HG02798 (cell line): ENCODE data around the gene PLA2G4C.
"Not testable (repeated sequence)": the region's sequence is repeated elsewhere in the genome, so short reads cannot be mapped to it uniquely, and the experiment has no call there.

Experiments
- ATAC-seq: cut with Tn5 transposase; IDR thresholded peaks from one replicate; pipeline ENCODE4 v1.9.1; 2021; ENCODE audit warnings: mild to moderate bottlenecking; ENCODE audit not compliant: unreplicated experiment, poor library complexity

PLA2G4C gene

GRCh38 chr19:48113190-48113917, 2.7 kb upstream of the PLA2G4C start:
- no peak for ATAC-seq

DNA sequence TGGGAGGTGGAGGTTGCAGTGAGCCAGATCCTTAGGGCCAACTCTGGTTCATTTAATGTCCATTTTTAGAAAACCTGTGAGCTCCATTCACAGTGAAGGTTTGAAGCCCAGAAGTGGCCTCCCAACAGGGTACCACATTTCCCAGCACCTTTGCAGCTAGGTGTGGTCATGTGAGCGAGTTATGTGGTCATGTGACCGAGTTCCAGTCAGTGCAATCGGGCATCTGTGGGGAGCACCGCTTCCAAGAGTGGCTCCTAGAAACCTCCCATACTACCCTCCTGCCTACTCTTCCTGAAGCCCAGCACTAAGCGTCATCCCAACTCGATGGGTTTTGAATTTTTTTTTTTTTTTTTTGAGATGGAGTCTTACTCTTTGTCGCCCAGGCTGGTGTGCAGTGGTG, 663 bp upstream of the PLA2G4C start:
- ATAC-seq = no peak

DNA sequence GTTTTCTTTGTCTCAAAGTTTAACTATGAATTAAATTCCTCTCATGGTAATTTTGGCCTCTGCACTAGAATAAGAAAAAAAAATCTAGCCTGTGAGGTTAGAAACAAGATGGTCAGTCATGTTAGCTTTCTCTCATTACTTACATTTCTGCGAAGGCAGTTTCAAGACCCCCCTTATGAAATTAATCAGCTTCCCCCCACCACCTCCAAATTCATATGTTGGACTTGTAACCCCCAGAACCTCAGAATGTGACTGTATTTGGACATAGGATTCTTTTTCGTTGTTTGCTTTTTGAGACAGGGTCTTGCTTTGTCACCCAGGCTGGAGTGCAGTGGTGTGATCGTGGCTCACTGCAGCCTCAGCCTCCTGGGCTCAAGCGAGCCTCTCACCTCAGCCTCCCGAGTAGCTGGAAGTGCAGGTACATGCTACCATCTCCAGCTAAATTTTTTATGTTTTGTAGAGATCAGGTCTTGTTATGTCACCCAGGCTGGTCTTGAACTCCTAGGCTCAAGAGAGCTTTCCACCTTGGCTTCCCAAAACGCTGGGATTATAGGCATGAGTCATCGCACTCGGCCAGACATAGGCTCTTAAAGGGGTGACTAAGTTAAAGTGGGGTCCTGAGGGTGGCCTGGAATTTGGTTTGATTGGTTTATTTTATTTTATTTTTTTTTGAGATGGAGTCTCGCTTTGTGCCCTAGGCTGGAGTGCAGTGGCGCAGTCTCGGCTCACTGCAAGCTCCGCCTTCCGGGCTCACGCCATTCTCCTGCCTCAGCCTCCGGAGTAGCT, 1.4 kb downstream of the PLA2G4C start:
- no peak for ATAC-seq

DNA sequence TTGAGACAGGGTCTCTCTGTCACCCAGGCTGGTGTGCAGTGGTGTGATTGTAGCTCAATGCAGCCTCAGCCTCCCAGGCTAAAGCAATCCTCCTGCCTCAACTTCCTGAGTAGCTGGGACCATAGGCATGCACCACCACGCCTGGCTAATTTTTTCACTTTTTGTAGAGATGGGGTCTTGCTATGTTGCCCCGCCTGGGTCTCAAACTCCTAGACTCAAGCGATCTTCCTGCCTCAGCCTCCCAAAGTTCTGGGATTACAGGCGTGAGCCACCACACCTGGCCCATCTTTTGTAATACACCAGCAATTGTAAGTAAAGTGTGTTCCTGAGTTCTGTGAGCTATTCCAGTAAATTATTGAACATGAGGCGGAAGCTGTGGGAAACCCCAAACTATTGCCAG, 6.7 kb downstream of the PLA2G4C start:
- ATAC-seq = no peak

DNA sequence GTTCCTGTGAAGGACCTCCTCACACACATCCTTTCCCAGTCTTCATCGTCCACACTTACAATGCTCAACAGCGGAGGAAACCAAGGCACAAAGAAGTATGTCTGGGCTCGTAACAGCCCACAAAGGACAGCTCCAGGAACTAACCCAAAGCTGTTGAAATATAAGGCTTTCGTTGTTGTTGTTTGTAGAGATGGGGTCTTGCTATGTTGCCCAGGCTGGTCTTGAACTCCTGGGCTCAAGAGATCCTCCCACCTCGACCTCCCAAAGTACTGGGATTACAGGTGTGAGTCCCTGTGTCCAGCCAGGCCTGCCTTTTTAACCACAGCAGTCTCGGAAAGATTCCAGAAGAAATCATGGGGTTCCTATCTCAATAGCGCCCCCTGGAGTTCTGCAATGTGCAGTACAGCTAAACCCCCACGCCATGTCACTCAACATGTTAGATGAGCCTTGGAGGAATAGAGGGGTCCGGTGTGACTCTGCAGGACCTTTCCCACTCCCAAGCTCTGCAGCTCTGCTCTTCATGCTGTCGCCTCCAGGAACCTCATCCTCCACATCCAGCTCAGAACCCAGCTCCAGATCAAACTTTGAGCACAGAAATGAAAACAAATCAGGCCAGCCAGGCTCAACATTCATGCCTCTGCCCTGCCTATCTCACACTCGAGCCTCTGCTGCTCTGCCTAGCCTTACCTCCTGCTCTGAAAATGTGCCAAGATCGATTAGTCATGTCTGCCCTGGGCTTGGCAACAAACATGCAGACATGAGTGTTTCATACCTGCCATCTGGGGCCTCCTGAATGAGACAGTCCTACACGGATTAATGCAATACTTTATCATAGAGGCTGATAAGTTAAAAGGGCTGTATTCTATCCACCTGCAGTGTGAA, 7.5 kb downstream of the PLA2G4C start:
- no peak for ATAC-seq

DNA sequence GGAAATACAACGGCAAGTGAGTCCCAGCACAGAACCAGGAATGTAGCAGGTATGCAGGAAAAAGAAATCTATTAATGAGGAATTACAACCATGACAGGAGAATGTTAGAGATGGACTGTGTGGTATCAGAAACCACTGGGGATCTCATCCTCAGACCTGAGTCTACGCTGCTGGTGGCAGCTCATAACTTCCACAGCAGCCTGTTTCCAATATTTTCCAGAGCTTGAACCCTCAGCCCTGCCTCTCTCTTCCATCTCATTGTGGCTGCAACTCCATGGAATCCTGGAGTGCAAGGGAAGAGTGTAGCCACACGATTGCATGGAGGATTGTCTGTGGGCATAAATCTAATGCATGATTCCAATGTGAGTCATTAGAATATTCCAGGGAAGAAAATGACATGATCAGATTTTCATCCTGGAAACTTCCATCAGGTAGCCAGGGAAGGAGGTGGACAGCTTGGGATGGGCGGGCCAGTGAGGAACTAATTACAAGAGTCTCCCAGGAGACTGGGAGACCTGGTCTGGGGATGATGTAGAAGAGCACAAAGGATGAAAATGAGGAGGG, 14.9 kb downstream of the PLA2G4C start:
- no peak for ATAC-seq

DNA sequence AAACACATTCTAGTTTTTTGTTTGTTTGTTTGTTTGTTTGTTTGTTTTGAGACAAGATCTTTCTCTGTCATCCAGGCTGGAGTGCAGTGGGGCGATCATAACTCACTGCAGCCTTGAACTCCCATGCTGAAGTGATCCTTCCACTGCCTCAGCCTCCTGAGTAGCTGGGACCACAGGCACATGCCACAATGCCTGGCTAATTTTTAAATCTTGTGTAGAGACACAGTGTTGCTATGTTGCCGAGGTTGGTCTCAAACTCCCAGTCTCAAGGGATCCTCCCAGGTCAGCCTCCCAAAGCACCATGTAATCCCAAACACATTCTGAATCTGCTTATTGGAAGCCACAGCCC, 15.8 kb downstream of the PLA2G4C start:
- no peak for ATAC-seq

DNA sequence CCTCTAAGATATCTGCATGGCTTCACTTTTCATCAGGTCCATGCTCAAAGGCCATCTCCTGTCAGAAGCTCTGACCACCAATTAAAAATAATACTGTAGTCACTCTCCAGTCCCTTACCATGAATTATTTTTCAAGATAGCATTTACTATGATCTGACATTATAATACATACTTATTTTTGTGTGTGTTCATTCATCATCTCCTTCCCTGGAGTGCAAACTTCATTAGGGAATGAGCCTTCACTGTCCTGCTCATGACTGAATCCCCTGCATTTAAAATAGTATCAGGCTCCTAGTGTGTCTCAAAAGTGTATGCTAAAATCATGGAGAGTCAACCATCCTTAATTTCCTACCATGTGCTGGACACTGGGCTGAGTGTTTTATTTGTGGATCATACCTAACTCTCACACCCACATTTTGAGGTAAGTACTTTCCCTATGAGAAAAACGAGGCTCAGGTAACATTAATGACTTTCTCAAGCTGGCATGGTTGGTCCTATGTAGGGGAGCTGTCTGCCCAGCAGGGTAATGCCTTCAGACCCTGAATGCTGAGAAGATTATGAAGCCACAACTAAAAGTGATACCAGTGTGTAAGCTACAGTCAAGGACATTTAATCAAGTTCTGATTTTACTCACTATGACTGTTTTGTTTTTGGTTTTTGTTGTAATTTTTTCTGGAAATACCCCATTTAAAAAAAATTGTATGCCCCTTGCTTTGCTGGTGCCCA, 16.3 kb downstream of the PLA2G4C start:
- no peak for ATAC-seq

- not testable (repeated sequence) for ATAC-seq
Measured at GRCh38 chr19:48091111-48091718, 19.4 kb downstream of the PLA2G4C start.

DNA sequence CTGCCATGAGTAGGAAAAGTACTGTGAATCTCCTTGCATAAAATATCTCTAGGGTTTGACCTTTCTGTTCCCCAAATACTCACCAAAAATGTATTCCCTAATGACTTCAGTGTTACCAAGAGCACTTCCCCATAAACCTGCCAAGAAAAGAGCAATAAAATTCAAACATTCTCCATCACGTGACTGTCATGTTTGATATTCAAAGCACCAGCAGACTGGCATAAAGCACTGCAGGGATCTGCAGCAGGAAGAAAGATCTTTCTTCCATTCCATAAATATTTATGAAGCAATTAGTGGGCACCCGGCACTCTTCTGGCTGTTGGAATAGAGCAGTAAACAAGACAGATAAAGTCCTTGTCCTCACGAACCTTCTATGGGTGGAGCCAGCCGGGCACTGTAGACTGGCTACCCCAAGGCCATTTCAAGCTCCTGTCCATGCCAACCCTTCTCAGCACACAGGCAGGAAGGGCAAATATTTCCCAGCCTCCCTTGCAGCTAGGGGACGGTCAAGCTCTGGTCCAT, 20.3 kb downstream of the PLA2G4C start:
- ATAC-seq = no peak

DNA sequence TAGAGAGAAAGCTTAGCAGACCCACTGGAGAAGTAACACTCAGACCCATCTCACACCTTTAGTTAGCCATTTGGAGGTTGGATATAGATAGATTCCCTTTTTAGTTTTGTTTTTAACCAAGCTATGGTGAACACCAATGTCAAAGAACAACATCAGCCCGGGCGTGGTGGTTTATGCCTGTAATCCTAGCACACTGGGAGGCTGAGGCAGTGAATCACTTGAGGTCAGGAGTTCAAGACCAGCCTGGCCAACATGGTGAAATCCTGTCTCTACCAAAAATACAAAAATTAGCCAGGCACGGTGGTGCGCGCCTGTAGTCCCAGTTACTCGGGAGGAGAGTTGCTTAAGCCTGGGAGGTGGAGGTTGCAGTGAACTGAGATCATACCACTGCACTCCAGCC, 21.6 kb downstream of the PLA2G4C start:
- not testable (repeated sequence) for ATAC-seq

DNA sequence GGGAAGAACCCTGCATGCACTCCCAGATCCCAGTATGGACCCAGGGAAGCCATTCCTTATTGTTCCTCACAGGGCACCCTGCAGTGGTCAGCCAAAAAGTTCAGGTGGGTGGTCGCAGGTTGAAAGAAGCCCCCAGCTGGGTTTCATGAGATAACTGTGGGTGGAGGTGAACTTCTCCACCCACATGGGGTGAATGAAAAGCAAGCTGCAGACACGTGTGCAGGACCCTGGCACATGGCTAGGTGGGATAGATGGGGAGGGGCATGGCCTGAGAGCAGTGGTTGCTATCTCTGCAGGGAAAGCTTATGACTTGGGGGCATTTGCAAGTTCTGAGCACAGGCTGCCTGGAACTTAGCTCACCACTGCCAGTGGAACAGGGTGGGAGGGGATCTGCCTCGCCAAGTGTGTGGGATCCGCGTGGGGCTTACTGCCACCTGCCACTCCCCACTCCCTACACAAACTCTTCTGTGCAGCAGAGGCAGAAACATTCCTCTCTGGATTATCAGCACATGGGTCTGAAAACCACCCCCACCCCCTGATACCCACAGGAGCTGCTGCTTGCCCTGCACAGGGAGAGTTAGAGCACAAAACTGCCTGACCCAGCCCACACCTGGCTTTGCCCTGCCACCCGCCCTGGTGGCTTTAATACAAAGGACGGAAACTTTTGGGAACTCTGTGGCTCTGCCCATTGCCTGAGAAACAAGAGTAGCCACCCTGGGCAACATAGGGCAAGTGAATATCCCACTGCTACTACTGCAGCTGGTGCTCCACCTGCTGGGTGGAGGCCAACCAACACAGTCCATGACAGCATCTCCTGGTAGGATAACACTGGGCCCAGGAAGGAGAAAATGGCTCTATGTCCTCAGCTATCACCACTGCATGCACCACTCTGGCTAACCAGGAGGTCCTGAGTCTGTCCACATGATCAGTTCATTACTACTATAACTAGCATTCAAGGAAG, 24.4 kb downstream of the PLA2G4C start:
- no peak for ATAC-seq

DNA sequence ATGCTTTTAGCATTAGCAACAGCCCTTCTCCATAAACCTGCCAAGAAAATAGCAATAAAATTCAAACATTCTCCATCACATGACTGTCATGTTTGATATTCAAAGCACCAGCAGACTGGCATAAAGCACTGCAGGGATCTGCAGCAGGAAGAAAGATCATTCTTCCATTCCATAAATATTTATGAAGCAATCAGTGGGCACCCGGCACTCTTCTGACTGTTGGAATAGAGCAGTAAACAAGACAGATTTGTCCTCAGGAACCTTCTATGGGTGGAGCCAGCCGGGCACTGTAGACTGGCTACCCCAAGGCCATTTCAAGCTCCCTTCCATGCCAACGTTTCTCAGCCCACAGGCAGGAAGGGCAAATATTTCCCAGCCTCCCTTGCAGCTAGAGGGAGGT, 25.5 kb downstream of the PLA2G4C start:
- ATAC-seq = no peak

DNA sequence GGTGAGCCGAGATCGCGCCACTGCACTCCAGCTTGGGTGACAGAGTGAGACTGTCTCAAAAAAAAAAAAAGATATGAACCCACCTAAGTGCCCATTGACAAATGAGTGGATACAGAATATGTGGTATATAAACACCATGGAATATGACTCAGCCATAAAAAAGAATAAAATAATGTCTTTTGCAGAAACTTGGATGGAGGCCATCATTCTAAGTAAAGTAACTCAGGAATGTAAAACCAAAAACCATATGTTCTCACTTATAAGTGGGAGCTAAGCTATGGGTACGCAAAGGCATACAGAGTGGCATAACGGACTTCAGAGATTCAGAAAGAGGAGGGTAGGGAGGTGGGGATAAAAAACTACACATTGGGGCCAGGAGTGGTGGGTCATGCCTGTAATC, 29.5 kb downstream of the PLA2G4C start:
- no peak for ATAC-seq

DNA sequence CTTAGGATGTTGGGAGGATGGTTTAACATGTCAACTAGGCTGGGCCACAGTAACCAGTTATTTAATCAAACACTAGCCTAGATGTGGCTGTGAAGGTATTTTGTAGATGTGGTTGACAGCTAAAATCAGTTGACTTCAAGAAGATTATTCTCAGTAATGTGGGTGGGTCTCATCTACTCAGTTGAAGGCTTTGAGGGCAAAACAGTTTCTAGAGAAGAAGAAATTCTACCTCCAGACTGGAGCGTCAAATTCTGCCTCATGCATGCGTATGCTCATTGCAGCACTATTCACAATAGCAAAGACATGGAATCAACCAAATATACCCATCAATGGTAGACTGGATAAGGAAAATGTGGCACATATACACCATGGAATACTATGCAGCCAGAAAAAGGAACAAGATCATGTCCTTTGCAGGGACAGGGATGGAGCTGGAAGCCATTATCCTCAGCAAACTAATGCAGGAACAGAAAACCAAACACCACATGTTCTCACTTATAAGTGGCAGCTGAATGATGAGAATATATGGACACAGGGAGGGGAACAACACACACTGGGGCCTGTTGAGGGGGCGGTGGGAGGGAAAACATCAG, 40.3 kb downstream of the PLA2G4C start:
- ATAC-seq = not testable (repeated sequence)

DNA sequence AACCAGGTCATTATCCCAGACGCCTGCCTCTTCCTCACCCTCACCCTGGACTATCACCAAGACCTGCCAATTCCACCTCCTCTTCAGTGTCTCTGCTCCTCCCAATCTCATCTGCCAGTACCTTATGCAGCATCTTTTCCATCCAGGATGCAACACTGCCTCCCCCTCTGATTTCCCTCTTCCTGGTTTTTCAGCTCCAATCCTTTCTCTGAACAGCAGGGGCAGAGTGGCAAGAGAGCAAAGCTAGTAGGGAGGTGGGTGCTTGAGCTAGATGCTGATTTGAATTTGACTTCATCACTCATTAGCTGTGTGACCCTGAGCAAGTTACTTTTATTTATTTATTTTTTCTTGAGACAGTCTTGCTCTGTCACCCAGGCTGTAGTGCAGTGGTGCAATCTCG, 41.2 kb downstream of the PLA2G4C start:
- ATAC-seq = no peak

DNA sequence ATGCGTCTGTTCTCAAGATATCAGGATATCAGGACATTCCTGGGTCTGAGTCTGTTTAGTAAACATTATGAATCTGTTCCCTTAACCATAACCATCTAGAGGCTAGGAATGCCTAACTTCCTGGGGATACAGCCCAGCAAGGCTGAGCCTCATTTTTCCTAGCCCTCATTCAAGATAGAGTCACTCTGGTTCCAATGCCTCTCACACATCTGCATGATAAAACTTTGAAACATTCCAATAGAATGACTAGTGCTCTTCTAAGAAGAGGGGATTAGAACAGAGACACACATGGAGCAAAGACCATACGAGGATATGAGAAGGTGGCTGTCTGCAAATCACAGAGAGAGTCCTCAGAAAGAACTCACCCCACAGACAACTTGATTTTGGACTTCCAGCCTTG, 46.1 kb downstream of the PLA2G4C start:
- ATAC-seq = no peak
